Measurements from ENCODE around the gene PACSIN2.

The PACSIN2 gene

DNA sequence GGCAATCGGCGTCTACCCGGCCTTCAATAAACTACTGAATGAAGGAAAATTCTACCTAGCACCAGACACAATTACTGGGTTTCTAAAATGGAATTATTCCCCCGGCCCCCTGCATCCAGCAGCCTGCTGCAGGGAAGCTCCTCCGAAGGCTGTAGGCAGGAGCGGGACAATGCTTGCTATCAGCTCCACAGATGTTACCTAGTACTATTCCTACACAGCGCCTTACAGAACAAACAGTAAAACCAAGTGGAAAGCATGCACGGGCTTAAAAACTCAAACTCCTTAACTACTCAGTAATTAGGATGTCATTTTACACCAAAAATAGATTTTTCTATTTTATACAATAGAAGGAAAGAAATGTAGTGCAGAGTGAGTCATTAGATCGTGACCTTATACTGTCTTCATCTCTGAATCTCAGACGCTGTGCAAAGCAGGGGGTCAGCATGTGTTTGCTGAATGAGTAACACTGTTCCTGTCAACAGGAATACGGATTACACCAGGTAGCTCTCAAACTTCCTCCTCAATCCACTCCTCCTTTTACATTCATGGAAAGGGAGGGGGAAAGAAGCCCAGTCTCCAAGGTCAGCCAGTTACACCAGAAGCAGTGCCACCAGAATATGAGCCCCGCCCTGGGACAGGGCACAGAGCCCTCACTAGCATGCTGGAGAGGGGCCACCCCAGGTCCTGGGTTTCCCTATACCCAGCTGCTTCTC, 74.9 kb downstream of the PACSIN2 start:
- H3K27me3 ChIP-seq (ENCODE audit: control insufficient read depth, low read length) = no peaks in the 10 kb centered on the region
- peaks cover 43% of the 10 kb centered on the region for H3K79me2 ChIP-seq (ENCODE audit: control insufficient read depth, low read length)
- H3F3A ChIP-seq (ENCODE audit: control insufficient read depth, insufficient read depth) = no peaks in the 10 kb centered on the region; the same call in 1 of the 2 replicates
- no peak overlapping the region for H3K4me3 ChIP-seq (ENCODE audit: low read length)
- H3K4me1 ChIP-seq (ENCODE audit: control insufficient read depth, low read length) = peaks cover 17% of the 10 kb centered on the region
- TF ChIP-seq, protein P1, sequence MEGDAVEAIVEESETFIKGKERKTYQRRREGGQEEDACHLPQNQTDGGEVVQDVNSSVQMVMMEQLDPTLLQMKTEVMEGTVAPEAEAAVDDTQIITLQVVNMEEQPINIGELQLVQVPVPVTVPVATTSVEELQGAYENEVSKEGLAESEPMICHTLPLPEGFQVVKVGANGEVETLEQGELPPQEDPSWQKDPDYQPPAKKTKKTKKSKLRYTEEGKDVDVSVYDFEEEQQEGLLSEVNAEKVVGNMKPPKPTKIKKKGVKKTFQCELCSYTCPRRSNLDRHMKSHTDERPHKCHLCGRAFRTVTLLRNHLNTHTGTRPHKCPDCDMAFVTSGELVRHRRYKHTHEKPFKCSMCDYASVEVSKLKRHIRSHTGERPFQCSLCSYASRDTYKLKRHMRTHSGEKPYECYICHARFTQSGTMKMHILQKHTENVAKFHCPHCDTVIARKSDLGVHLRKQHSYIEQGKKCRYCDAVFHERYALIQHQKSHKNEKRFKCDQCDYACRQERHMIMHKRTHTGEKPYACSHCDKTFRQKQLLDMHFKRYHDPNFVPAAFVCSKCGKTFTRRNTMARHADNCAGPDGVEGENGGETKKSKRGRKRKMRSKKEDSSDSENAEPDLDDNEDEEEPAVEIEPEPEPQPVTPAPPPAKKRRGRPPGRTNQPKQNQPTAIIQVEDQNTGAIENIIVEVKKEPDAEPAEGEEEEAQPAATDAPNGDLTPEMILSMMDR (IDR thresholded peaks at IDR 0.05; ENCODE audit: low read depth, low read length, poor library complexity, severe bottlenecking) = no peak
- TF ChIP-seq EZH2phosphoT487 (IDR thresholded peaks at IDR 0.05; ENCODE audit: borderline replicate concordance, low read length) = no peak
- H4K20me1 ChIP-seq (ENCODE audit: control insufficient read depth, insufficient read depth, low read depth, low read length) = peaks cover 2% of the 10 kb centered on the region; the same call in 1 of the 2 replicates
- H3K36me3 ChIP-seq (ENCODE audit: control insufficient read depth, low read length) = 0 out of 2 replicates have a peak, but pooled peaks cover 6% of the 10 kb centered on the region
- no peak overlapping the region for H3K4me2 ChIP-seq (ENCODE audit: low read length)
- H3K9me3 ChIP-seq (ENCODE audit: control insufficient read depth, insufficient read depth, low read length) = no peaks in the 10 kb centered on the region
- no peak overlapping the region for H3K27ac ChIP-seq (ENCODE audit: low read depth, low read length)
- no peaks in the 10 kb centered on the region for H3K9me2 ChIP-seq (replicated peaks; ENCODE audit: control insufficient read depth, low read length)

DNA sequence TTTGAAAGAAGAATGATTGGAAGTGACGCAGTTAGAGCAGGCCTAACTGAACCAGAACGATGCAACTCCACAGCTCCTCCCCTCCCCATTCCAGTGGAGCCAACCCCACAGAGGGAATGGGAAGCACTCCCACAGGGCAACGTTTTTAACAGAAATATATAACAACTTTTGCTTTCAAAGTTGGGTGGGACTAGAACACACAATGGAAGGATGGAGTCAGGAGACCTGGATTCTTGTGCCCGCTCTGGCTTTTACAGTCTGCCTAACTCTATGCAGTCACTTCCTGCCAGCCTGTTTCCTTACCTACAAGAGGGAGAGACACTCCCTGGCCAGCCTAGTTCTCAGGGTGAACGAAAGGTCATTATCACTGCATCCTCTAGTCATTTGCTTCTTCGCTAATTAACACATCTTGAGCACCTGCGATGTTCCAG, 75.5 kb downstream of the PACSIN2 start:
- Histone ChIP-seq H3K4me2 (ENCODE audit: low read length) (no peak overlapping the region), H3K4me3 (ENCODE audit: low read length) (no peak overlapping the region), H3K79me2 (ENCODE audit: control insufficient read depth, low read length) (peaks cover 43% of the 10 kb centered on the region), H4K20me1 (ENCODE audit: control insufficient read depth, insufficient read depth, low read depth, low read length) (peaks cover 2% of the 10 kb centered on the region; the same call in 1 of the 2 replicates), H3K9me2 (replicated peaks; ENCODE audit: control insufficient read depth, low read length) (no peaks in the 10 kb centered on the region), H3F3A (ENCODE audit: control insufficient read depth, insufficient read depth) (no peaks in the 10 kb centered on the region; the same call in 1 of the 2 replicates), H3K27me3 (ENCODE audit: control insufficient read depth, low read length) (no peaks in the 10 kb centered on the region), H3K9me3 (ENCODE audit: control insufficient read depth, insufficient read depth, low read length) (no peaks in the 10 kb centered on the region), H3K27ac (ENCODE audit: low read depth, low read length) (no peak overlapping the region), H3K4me1 (ENCODE audit: control insufficient read depth, low read length) (peaks cover 20% of the 10 kb centered on the region), H3K36me3 (ENCODE audit: control insufficient read depth, low read length) (0 out of 2 replicates have a peak, but pooled peaks cover 6% of the 10 kb centered on the region)
- no peak for TF ChIP-seq EZH2phosphoT487 (IDR thresholded peaks at IDR 0.05; ENCODE audit: borderline replicate concordance, low read length)
- TF ChIP-seq, protein P1 (IDR thresholded peaks at IDR 0.05; ENCODE audit: low read depth, low read length, poor library complexity, severe bottlenecking) = no peak

DNA sequence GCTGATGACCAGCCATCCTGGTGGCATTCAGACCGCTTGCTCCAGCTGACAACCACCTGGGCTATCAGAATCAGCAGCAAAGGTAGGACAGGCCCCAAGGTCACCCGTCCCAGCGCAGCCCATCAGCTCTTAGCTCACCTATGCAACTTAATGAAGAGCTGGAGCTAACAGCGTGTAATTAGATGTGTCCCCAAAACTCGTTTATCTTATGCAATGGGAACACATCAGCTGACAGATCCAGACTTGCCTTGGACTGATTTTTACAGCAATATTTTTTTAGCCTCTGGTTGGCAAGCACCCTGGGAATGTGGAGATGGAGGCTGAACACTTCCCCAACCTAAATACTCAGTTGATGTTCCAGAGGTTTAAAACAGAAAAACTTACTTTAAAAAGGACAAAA, 76.0 kb downstream of the PACSIN2 start:
- Histone ChIP-seq H3K4me1 (ENCODE audit: control insufficient read depth, low read length) (peaks cover 25% of the 10 kb centered on the region), H3K27ac (ENCODE audit: low read depth, low read length) (no peak overlapping the region), H3K4me2 (ENCODE audit: low read length) (no peak overlapping the region), H3K9me3 (ENCODE audit: control insufficient read depth, insufficient read depth, low read length) (no peaks in the 10 kb centered on the region), H3K36me3 (ENCODE audit: control insufficient read depth, low read length) (0 out of 2 replicates have a peak, but pooled peaks cover 6% of the 10 kb centered on the region), H4K20me1 (ENCODE audit: control insufficient read depth, insufficient read depth, low read depth, low read length) (peaks cover 2% of the 10 kb centered on the region; the same call in 1 of the 2 replicates), H3F3A (ENCODE audit: control insufficient read depth, insufficient read depth) (no peaks in the 10 kb centered on the region; the same call in 1 of the 2 replicates), H3K79me2 (ENCODE audit: control insufficient read depth, low read length) (peaks cover 45% of the 10 kb centered on the region), H3K9me2 (replicated peaks; ENCODE audit: control insufficient read depth, low read length) (no peaks in the 10 kb centered on the region), H3K4me3 (ENCODE audit: low read length) (no peak overlapping the region), H3K27me3 (ENCODE audit: control insufficient read depth, low read length) (no peaks in the 10 kb centered on the region)
- TF ChIP-seq, protein P1 (IDR thresholded peaks at IDR 0.05; ENCODE audit: low read depth, low read length, poor library complexity, severe bottlenecking) = no peak

All from DOHH2 (cell line).